Stimulated activated memory B cell treated with anti-CD40 and anti-IgM and Interleukin-4, amounts not matched to agents 10 μg/mL and 1 μg/mL and 100 μg/mL, for 72 hours (primary cell): ENCODE data around the gene HOTAIR.
A peak's percentile ranks its signal among the peaks of the same experiment; 100 is the strongest.

Experiments
- ATAC-seq: fragments of 150-1000 bp; cut with Tn5 transposase; 2 replicates; pipeline ENCODE4 v1.10.0; 2021
- H3K27ac Mint-ChIP-seq: one replicate; pipeline ENCODE4 v1.8.0; 2022; ENCODE audit warnings: mild to moderate bottlenecking, mixed read lengths
- H3K27me3 Mint-ChIP-seq: one replicate; pipeline ENCODE4 v1.8.0; 2022; ENCODE audit warnings: mixed read lengths
- H3K36me3 Mint-ChIP-seq: one replicate; pipeline ENCODE4 v1.8.0; 2022; ENCODE audit warnings: mixed read lengths
- H3K4me1 Mint-ChIP-seq: one replicate; pipeline ENCODE4 v1.8.0; 2022; ENCODE audit warnings: mixed read lengths
- H3K4me3 Mint-ChIP-seq: one replicate; pipeline ENCODE4 v1.8.0; 2022; ENCODE audit warnings: mild to moderate bottlenecking, moderate library complexity, mixed read lengths
- H3K9me3 Mint-ChIP-seq: one replicate; pipeline ENCODE4 v1.8.0; 2022; ENCODE audit warnings: mixed read lengths

Gene HOTAIR

DNA sequence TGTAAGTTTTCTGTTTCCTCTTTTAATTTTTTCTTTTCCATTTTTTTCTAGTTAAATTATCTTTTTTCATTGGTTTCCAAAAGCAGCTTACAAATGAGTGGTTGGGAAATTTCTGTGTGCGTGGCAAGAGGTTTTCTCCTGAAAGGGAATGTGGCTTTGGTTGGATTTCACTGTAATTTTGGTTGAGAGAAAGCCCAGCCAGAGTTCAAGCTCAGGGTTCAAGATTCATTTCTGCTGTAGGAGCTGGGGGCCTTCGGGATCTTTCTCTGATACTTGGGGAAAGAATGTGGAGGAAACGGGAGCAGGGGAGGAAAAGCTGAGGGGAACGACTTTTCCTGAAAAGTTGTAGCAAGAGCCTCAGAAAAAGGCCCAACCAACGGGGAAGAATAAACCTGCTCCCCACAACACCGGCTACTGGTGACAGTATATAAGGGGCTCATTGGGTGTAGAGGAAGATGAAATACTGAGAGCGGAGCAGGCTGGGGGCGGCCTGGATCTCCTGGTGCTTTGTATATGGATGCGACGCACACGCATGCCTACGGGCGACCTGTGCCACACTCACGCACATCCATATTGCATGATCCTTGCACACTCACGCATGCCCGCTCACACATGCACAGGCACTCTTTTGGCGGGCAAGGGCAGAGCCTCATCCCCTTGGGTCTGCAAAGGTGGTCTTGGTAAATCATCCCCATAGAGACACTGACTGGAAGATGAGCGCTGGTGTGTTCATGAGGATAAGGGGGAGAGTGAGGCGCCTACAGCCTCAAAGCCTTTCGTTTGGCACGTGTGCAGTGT, 12.1 kb upstream of the HOTAIR start:
- Mint-ChIP-seq H3K4me1 (peaks cover 40% of the 10 kb centered on the region), H3K36me3 (no peaks in the 10 kb centered on the region), H3K9me3 (no peaks in the 10 kb centered on the region), H3K27me3 (peaks cover 100% of the 10 kb centered on the region), H3K27ac (no peak overlapping the region), H3K4me3 (no peak overlapping the region)
- no peak for ATAC-seq

DNA sequence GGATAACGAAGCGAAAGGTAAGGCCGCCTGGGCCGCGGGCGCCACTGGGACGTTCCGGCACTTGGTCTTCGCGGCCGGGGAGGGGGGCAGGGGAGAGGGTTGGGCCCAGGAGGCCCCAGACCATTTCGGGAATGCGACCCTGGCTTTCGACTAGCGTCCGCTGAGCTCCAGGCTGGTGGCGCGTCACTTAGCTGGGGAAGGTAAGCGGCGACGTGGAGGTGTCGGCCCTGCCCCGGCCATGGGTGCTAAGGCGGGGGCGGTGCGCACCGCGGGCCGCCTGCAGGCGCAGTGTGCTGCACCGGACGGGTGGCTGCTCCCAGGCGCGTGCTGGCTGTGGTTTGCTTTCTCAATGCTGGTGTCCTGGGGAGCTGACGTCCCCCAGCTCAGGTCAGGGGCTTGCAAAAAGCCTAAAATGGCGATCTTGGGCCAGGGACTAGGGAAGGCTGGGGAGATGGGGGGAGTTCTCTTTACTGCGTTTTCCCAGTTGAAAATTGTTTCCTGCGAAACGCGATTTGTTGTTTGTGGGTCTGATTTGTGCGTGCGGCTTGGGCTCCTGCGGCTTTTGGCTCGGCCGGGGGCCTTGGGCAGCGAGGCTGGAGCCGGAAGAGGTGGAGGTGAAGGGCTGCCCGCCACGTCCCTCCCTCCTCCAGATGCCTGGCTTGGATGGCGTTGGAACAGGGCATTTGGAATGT, 11.4 kb upstream of the HOTAIR start:
- no peak overlapping the region for H3K4me3 Mint-ChIP-seq
- no peak overlapping the region for H3K27ac Mint-ChIP-seq
- ATAC-seq = no peak
- no peaks in the 10 kb centered on the region for H3K36me3 Mint-ChIP-seq
- no peaks in the 10 kb centered on the region for H3K9me3 Mint-ChIP-seq
- peaks cover 40% of the 10 kb centered on the region for H3K4me1 Mint-ChIP-seq
- H3K27me3 Mint-ChIP-seq = peaks cover 100% of the 10 kb centered on the region

- Mint-ChIP-seq H3K27ac (no peak overlapping the region), H3K27me3 (peaks cover 100% of the 10 kb centered on the region), H3K36me3 (no peaks in the 10 kb centered on the region), H3K4me3 (peak overlapping the region; percentile 38), H3K9me3 (no peaks in the 10 kb centered on the region), H3K4me1 (peaks cover 41% of the 10 kb centered on the region)
- no peak for ATAC-seq
Measured at GRCh38 chr12:53985692-53985993, 10.9 kb upstream of the HOTAIR start.

DNA sequence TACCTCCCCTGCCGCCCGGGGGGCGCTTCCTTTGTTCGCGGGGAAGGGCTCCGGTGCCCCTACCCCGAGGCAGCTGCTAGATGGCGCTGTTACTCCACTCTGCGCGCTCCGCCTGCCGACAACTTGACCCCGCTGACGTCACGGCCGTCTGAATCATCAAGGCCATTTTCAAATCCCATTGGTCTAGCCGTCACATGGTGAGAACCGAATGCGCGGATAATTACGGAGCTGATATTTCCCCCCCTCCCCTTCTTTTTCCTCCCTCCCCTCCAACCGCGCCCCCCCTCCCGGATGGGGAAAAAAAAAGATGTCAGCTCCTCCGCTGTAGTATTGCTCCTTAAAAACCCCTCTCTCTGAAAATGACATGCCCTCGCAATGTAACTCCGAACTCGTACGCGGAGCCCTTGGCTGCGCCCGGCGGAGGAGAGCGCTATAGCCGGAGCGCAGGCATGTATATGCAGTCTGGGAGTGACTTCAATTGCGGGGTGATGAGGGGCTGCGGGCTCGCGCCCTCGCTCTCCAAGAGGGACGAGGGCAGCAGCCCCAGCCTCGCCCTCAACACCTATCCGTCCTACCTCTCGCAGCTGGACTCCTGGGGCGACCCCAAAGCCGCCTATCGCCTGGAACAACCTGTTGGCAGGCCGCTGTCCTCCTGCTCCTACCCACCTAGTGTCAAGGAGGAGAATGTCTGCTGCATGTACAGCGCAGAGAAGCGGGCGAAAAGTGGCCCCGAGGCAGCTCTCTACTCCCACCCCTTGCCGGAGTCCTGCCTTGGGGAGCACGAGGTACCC, 10.3 kb upstream of the HOTAIR start, which contains the start of gene HOXC10:
Gene HOXC10 (plus strand): TSS at position 246 of the 791 bp plus-strand sequence. CDS start 114 bp downstream, at position 360.
- ATAC-seq = no peak
- Mint-ChIP-seq H3K27me3 (peaks cover 100% of the 10 kb centered on the region), H3K9me3 (no peaks in the 10 kb centered on the region), H3K4me3 (peak within 1 kb of the TSS; percentile 38), H3K36me3 (no peaks in the 10 kb centered on the region), H3K27ac (no peak within 1 kb of the TSS), H3K4me1 (peaks cover 41% of the 10 kb centered on the region)

DNA sequence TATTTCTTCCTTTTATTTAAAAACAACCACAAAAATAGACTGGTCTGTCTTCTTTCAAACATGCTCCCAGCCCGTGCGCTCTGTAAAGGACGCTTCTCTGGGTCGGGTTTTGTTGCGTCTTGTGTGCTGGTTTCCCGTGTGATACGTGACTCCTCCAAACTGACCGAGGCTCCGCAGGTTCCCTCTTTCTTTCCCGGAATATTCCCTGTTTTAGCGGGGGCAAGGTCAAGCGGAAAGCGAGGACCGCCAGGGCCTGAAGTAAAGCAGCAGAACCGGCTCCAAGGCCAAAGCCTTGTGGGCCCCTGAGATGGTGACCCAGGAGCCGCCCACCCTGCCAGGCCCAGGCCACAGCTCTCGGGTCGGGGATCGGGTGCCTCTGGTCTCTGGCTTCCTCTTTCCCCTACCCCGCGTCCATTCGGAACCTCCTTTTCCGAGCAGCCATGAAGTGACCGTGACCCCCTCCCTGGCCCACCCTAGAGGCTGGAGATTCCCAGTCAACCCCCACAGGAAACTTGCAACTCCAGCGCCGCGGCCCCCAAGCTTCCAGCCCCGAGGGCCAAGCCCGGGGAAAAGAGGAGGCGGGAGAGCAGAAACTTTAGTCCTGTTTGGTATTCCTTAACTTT, 9.3 kb upstream of the HOTAIR start:
- H3K36me3 Mint-ChIP-seq = no peaks in the 10 kb centered on the region
- no peak overlapping the region for H3K27ac Mint-ChIP-seq
- H3K27me3 Mint-ChIP-seq = peaks cover 100% of the 10 kb centered on the region
- peaks cover 32% of the 10 kb centered on the region for H3K4me1 Mint-ChIP-seq
- H3K4me3 Mint-ChIP-seq = no peak overlapping the region
- ATAC-seq = no peak
- H3K9me3 Mint-ChIP-seq = no peaks in the 10 kb centered on the region

GRCh38 chr12:53983568-53983949, 8.8 kb upstream of the HOTAIR start:
- Mint-ChIP-seq H3K4me1 (peaks cover 27% of the 10 kb centered on the region), H3K36me3 (no peaks in the 10 kb centered on the region), H3K27me3 (peaks cover 100% of the 10 kb centered on the region), H3K27ac (no peak overlapping the region), H3K4me3 (no peak overlapping the region), H3K9me3 (no peaks in the 10 kb centered on the region)
- no peak for ATAC-seq

GRCh38 chr12:53982648-53983567, 8.2 kb upstream of the HOTAIR start:
- H3K4me3 Mint-ChIP-seq = no peak overlapping the region
- ATAC-seq = no peak
- H3K4me1 Mint-ChIP-seq = peaks cover 21% of the 10 kb centered on the region
- H3K36me3 Mint-ChIP-seq = no peaks in the 10 kb centered on the region
- H3K9me3 Mint-ChIP-seq = no peaks in the 10 kb centered on the region
- peaks cover 100% of the 10 kb centered on the region for H3K27me3 Mint-ChIP-seq
- H3K27ac Mint-ChIP-seq = no peak overlapping the region

- ATAC-seq = no peak
- Mint-ChIP-seq H3K27ac (no peak overlapping the region), H3K4me3 (no peak overlapping the region), H3K9me3 (no peaks in the 10 kb centered on the region), H3K4me1 (peaks cover 21% of the 10 kb centered on the region), H3K36me3 (no peaks in the 10 kb centered on the region), H3K27me3 (peaks cover 100% of the 10 kb centered on the region)
Measured at GRCh38 chr12:53981634-53982565, 7.1 kb upstream of the HOTAIR start.

DNA sequence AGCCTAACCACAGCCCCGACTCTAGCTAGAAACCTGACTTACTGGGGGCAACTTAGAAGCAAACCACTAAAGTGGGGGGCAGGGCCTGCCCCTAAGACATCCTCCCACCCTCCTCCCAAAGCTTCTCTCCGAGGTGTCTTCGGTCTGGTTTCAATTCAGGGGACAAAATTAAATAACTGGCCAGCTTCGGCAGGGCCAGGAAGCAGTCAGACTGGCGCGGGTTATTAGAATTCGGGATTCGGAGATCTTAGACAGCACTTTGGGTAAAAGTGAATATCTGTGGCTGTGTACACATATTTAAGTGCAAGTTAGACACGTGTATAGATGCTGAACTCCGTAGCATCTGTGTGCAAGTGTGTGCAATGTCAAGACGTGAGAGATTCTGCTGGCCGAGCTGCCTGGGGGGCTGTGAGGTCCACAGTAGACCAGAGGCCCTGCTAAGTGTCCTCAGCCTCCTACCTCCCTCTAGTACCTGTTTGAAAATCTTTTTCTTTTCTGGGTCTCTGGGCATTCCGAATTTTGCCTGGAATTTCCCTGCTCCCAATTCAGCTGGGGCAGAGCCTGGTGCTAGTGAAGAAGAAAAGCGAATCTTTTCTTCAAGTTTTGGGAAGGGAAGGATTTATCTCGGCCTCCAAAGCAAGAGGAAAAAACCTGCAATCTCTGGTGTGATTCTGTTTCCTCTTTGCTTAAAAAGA, 6.2 kb upstream of the HOTAIR start:
- Mint-ChIP-seq H3K27me3 (peaks cover 100% of the 10 kb centered on the region), H3K4me1 (peaks cover 16% of the 10 kb centered on the region), H3K27ac (no peak overlapping the region), H3K9me3 (no peaks in the 10 kb centered on the region), H3K36me3 (no peaks in the 10 kb centered on the region), H3K4me3 (no peak overlapping the region)
- no peak for ATAC-seq

DNA sequence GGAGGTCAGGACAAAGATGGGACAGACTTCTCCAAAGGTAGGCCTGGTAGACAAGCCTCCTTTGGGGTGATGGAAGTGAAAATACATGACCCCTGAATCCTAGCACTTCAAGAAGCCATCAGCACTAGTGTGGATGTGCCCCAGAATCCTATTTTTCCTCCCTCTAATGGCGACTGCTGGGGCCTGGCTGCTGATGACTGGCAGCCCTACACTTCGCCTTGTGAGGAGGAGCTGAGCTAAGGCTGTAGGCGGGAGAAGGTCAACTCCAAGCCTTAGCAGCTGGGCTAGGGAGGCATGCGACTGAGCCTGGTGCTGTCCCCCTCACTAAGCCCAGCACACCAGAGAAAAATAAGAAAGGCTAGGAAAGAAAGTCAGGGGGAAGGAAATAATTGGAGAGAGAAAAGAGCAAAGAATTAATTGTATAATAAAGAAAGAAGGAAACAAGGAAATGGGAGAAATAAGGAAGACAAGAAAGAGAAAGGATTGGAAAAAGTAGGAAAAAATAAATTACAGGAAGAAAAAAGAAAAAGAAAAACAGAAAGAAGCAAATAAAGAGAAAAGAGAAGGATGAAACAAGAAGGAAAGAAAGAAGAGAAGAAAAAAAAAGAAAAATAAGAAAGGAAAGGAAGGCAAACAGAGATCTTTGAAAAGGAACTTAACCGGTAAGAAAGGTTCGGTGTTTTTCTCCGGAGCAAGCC, 5.5 kb upstream of the HOTAIR start:
- Mint-ChIP-seq H3K27me3 (peaks cover 100% of the 10 kb centered on the region), H3K36me3 (no peaks in the 10 kb centered on the region), H3K27ac (no peak overlapping the region), H3K4me1 (peaks cover 15% of the 10 kb centered on the region), H3K9me3 (peaks cover 2% of the 10 kb centered on the region), H3K4me3 (no peak overlapping the region)
- no peak for ATAC-seq

DNA sequence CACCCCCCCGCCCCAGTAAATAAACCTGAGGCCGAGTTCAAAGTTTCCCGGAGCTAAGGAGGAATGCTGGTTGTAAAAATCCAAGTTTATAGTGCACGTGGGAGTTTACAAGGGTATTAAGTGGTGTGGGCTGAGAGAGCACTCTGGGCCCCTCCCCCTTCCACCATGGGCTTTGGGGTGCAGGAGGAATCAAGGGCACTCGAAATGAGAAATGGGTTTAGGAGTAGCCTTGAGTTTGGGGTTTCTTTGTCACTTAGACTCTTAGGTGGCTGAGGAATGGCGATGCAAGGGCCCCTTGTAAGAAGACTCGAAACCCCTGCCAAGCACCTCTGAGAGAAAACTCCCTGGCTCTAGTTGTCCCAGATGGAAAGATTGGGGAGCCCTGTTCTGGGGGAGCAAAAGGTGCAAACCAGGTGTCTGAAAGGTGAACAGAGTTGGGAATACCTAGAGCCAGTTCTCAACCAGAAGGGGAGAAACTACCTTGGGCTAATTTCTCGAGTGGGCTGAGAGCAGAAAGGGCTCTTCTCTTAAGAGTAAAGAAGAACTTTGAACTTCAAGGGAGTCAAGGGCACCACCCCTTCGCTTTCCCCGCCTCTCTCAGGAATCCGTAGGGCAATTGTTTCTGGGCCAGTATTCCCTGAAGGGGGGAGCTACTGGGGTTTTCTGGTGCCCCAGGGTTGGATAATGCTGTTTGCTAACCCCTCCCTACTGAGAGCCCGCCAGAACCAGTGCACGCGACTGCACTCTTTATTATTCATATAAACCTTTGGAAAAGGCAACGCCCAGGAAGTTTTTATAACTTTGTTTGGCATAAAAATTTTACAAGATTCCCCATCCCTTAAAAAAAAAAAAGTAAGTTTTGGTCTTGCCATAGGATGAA, 4.0 kb upstream of the HOTAIR start:
- Mint-ChIP-seq H3K4me1 (peaks cover 13% of the 10 kb centered on the region), H3K27ac (no peak overlapping the region), H3K27me3 (peaks cover 87% of the 10 kb centered on the region), H3K9me3 (peaks cover 2% of the 10 kb centered on the region), H3K4me3 (no peak overlapping the region), H3K36me3 (no peaks in the 10 kb centered on the region)
- ATAC-seq = no peak
